H1 (cell line): ENCODE results near the gene SLC43A1. TPM values are rescaled to one million over a fixed set of nuclear protein-coding genes. Genes with fewer than 3 reads are reported as not detected.

Experiments
- CTCF ChIA-PET: fragments of 300-600 bp; sonication (Branson Sonifier 250); formaldehyde crosslinking; loops from one replicate; lab custom pipeline; 2021; ENCODE audit not compliant: partially characterized antibody; lab: Charles Lee
- POLR2A ChIA-PET: fragments of 300-600 bp; sonication (Branson Sonifier 250); formaldehyde crosslinking; loops from one replicate; lab custom pipeline; 2021; ENCODE audit warnings: inconsistent platforms; ENCODE audit not compliant: partially characterized antibody; lab: Charles Lee
- DNase-seq, 2 experiments: peaks; one replicate each; pipeline versions ENCODE4 v3.0.0 to v3.0.0-alpha.2; 2010 to 2022; ENCODE audit warnings: low spot score in 2 of 2, low read depth in 1 of 2, mixed read lengths in 1 of 2
- FAIRE-seq: peaks from 2 replicates; lab custom pipeline; 2011; peaks lifted over from hg19 to GRCh38; lab: Jason Lieb, UNC
- H2AFZ ChIP-seq: 2 replicates; pipeline ENCODE4 v1.8.1; 2012; ENCODE audit warnings: low read length, inconsistent platforms
- H2AK5ac ChIP-seq: 2 replicates; pipeline ENCODE4 v1.6.1; 2013; ENCODE audit warnings: low read depth, low read length
- H2BK120ac ChIP-seq: replicated peaks from 2 replicates; pipeline ENCODE3; 2013; ENCODE audit warnings: low read depth, low read length, inconsistent platforms
- H2BK12ac ChIP-seq: 2 replicates; pipeline ENCODE4 v1.6.1; 2013; ENCODE audit warnings: low read depth, low read length
- H2BK15ac ChIP-seq: 2 replicates; pipeline ENCODE4 v1.6.1; 2013; ENCODE audit warnings: low read length
- H2BK20ac ChIP-seq: 2 replicates; pipeline ENCODE4 v1.6.1; 2013; ENCODE audit warnings: low read length
- H2BK5ac ChIP-seq: 2 replicates; pipeline ENCODE4 v1.6.1; 2013; ENCODE audit warnings: low read depth, low read length
- H3K14ac ChIP-seq: 2 replicates; pipeline ENCODE4 v1.6.1; 2013; ENCODE audit warnings: inconsistent platforms; ENCODE audit not compliant: insufficient read length
- H3K18ac ChIP-seq: 2 replicates; pipeline ENCODE4 v1.6.1; 2013; ENCODE audit warnings: low read length; ENCODE audit errors: extremely low read depth
- H3K23ac ChIP-seq: 2 replicates; pipeline ENCODE4 v1.6.1; 2013; ENCODE audit warnings: inconsistent platforms; ENCODE audit not compliant: insufficient read length
- H3K23me2 ChIP-seq: 2 replicates; pipeline ENCODE4 v1.6.1; 2013; ENCODE audit warnings: low read depth, low read length
- H3K27ac ChIP-seq: 2 replicates; pipeline ENCODE4 v1.6.1; 2011; ENCODE audit warnings: low read depth, low read length, inconsistent platforms
- H3K27me3 ChIP-seq, 4 experiments: replicated peaks in 1 of 4; 1 replicate in 1 of 4; 2 replicates in 3 of 4; pipeline versions ENCODE4 v1.6.1 to v1.8.1; 2011 to 2013; ENCODE audit warnings: low read length in 3 of 4, mild to moderate bottlenecking in 3 of 4, inconsistent platforms in 2 of 4, mixed read lengths in 2 of 4, moderate library complexity in 1 of 4; ENCODE audit not compliant: control insufficient read depth in 3 of 4, insufficient read depth in 3 of 4; ENCODE audit errors: extremely low read depth in 1 of 4
- H3K36me3 ChIP-seq, 4 experiments: 2 replicates each; pipeline versions ENCODE4 v1.6.1 to v1.8.1; 2011 to 2013; ENCODE audit warnings: mild to moderate bottlenecking in 4 of 4, low read length in 3 of 4, moderate library complexity in 2 of 4, control low read depth in 1 of 4, inconsistent platforms in 1 of 4; ENCODE audit not compliant: insufficient read depth in 4 of 4, control insufficient read depth in 2 of 4
- H3K4ac ChIP-seq: replicated peaks from 2 replicates; pipeline ENCODE3; 2013; ENCODE audit warnings: low read length, low read depth, mixed read lengths, inconsistent platforms; ENCODE audit not compliant: insufficient read length
- H3K4me1 ChIP-seq, 4 experiments: replicated peaks in 1 of 4; 1 replicate in 1 of 4; 2 replicates in 3 of 4; pipeline versions ENCODE4 v1.6.1 to v1.8.1; 2011 to 2013; ENCODE audit warnings: low read length in 3 of 4, inconsistent platforms in 2 of 4, mixed read lengths in 1 of 4; ENCODE audit not compliant: insufficient read depth in 4 of 4, control insufficient read depth in 3 of 4
- H3K4me2 ChIP-seq, 2 experiments: 2 replicates each; pipeline versions ENCODE4 v1.6.1 to v1.8.1; 2011 to 2013; ENCODE audit warnings: low read depth in 2 of 2, low read length in 2 of 2, control low read depth in 1 of 2, inconsistent platforms in 1 of 2, mild to moderate bottlenecking in 1 of 2; ENCODE audit not compliant: insufficient read depth in 1 of 2
- H3K4me3 ChIP-seq, 4 experiments: fragments of 200-600, 300-600 bp in 1 of 4; sonication (generic), shearing (Covaris generic), sonication (Bioruptor Twin) in 1 of 4; 2 replicates each; pipeline versions ENCODE4 v1.5.1 to v1.8.1; 2011 to 2016; ENCODE audit warnings: low read length in 4 of 4, low read depth in 3 of 4, control low read depth in 2 of 4, inconsistent platforms in 2 of 4, mild to moderate bottlenecking in 2 of 4, mixed read lengths in 1 of 4, moderate library complexity in 1 of 4; ENCODE audit not compliant: insufficient read depth in 2 of 4; ENCODE audit errors: extremely low read depth in 1 of 4
- H3K56ac ChIP-seq: replicated peaks from 2 replicates; pipeline ENCODE3; 2013; ENCODE audit warnings: low read depth, mild to moderate bottlenecking, mixed read lengths, low read length, inconsistent platforms; ENCODE audit not compliant: insufficient read length
- H3K79me1 ChIP-seq: 2 replicates; pipeline ENCODE4 v1.6.1; 2013; ENCODE audit warnings: low read depth, low read length, control low read depth
- H3K79me2 ChIP-seq, 2 experiments: 2 replicates each; pipeline versions ENCODE4 v1.6.1 to v1.8.1; 2012 to 2013; ENCODE audit warnings: low read length in 2 of 2, mild to moderate bottlenecking in 2 of 2, inconsistent platforms in 1 of 2; ENCODE audit not compliant: insufficient read depth in 2 of 2, control insufficient read depth in 1 of 2
- H3K9ac ChIP-seq, 4 experiments: replicated peaks in 1 of 4; 1 replicate in 1 of 4; 2 replicates in 3 of 4; pipeline versions ENCODE4 v1.6.1 to v1.8.1; 2011 to 2013; ENCODE audit warnings: low read depth in 3 of 4, low read length in 3 of 4, control low read depth in 2 of 4, mild to moderate bottlenecking in 2 of 4, moderate library complexity in 2 of 4, inconsistent platforms in 1 of 4; ENCODE audit errors: extremely low read depth in 1 of 4
- H3K9me3 ChIP-seq, 2 experiments: 2 replicates each; pipeline versions ENCODE4 v1.6.1 to v1.8.1; 2012 to 2013; ENCODE audit warnings: mild to moderate bottlenecking in 2 of 2, moderate library complexity in 2 of 2, control low read depth in 1 of 2, inconsistent platforms in 1 of 2, low read depth in 1 of 2, low read length in 1 of 2, mixed read lengths in 1 of 2; ENCODE audit not compliant: insufficient read depth in 2 of 2
- H4K20me1 ChIP-seq, 2 experiments: replicated peaks in 1 of 2; 2 replicates each; pipeline versions ENCODE3 to v1.8.1; 2011 to 2013; ENCODE audit warnings: inconsistent platforms in 2 of 2, low read length in 2 of 2, mild to moderate bottlenecking in 1 of 2; ENCODE audit not compliant: insufficient read depth in 2 of 2, control insufficient read depth in 1 of 2
- H4K5ac ChIP-seq: 2 replicates; pipeline ENCODE4 v1.6.1; 2013; ENCODE audit warnings: low read length, low read depth, mixed read lengths, inconsistent platforms; ENCODE audit not compliant: insufficient read length
- H4K8ac ChIP-seq: 2 replicates; pipeline ENCODE4 v1.8.0; 2013; ENCODE audit warnings: mild to moderate bottlenecking, moderate library complexity, low read length, inconsistent platforms; ENCODE audit not compliant: insufficient read depth; ENCODE audit errors: extremely low read depth
- H4K91ac ChIP-seq: replicated peaks from 2 replicates; pipeline ENCODE3; 2013; ENCODE audit warnings: low read length, mixed read lengths, inconsistent platforms; ENCODE audit not compliant: insufficient read length
- CHD2 ChIP-seq: IDR thresholded peaks from 2 replicates; pipeline ENCODE4 v1.6.1; 2012; ENCODE audit warnings: low read length, improper control_type of control experiment
- CTCF ChIP-seq, 3 experiments: IDR thresholded peaks; 1 replicate in 2 of 3; 2 replicates in 1 of 3; pipeline versions ENCODE4 v1.5.1 to v1.6.1; 2011; ENCODE audit warnings: low read length in 3 of 3, mild to moderate bottlenecking in 3 of 3, inconsistent platforms in 2 of 3, low read depth in 1 of 3, moderate library complexity in 1 of 3; ENCODE audit not compliant: insufficient read depth in 1 of 3; ENCODE audit errors: control extremely low read depth in 1 of 3
- KDM5A ChIP-seq: fragments of 200-600 bp; IDR thresholded peaks from 2 replicates; pipeline ENCODE4 v1.7.1; 2012; ENCODE audit warnings: mild to moderate bottlenecking, low read length, inconsistent platforms, mixed read lengths
- MAFK ChIP-seq: IDR thresholded peaks from 2 replicates; pipeline ENCODE4 v1.6.1; 2012; ENCODE audit warnings: low read depth, mild to moderate bottlenecking, improper control_type of control experiment, low read length
- MAX ChIP-seq: IDR thresholded peaks from 2 replicates; pipeline ENCODE4 v1.6.1; 2012; ENCODE audit warnings: inconsistent platforms
- NRF1 ChIP-seq: IDR thresholded peaks from 2 replicates; pipeline ENCODE4 v1.6.1; 2011; ENCODE audit warnings: mild to moderate bottlenecking, low read depth, low read length, improper control_type of control experiment
- RFX5 ChIP-seq: IDR thresholded peaks from 2 replicates; pipeline ENCODE4 v1.6.1; 2011; ENCODE audit warnings: low read depth, low read length, improper control_type of control experiment, borderline replicate concordance
- SIRT6 ChIP-seq: IDR thresholded peaks from one replicate; pipeline ENCODE4 v1.7.1; 2012; ENCODE audit warnings: low read length, inconsistent platforms
- TAF1 ChIP-seq: IDR thresholded peaks from 2 replicates; pipeline ENCODE4 v1.6.1; 2011; ENCODE audit warnings: mild to moderate bottlenecking, low read depth, low read length
- WGBS, 2 experiments: shearing (Covaris generic) in 1 of 2; methylation state at CpG; one replicate each; pipeline versions ENCODE4 v1.1.6 to v1.1.7; 2013 to 2015; ENCODE audit warnings: low lambda C conversion rate in 2 of 2, mixed read lengths in 2 of 2, inconsistent platforms in 1 of 2, low coverage in 1 of 2, missing lambda C conversion rate in 1 of 2; ENCODE audit not compliant: insufficient replicate concordance in 2 of 2, insufficient coverage in 1 of 2, insufficient read length in 1 of 2; ENCODE audit errors: extremely low coverage in 1 of 2, missing lambda C conversion rate in 1 of 2; 5-methylcytosine and 5-hydroxymethylcytosine counted together
- polyA plus RNA-seq, 7 experiments: library from polyadenylated mRNA; depleted of rRNA in 3 of 7; stranded (reverse) in 5 of 7; unstranded in 2 of 7; fragments of >200 nt in 5 of 7; fragments of 200-250 nt in 2 of 7; gene quantifications; 1 replicate in 5 of 7; 2 replicates in 1 of 7; 4 replicates in 1 of 7; pipeline versions ENCODE4 v1.2.1 to v1.2.3, GENCODE V29; 2011 to 2013; ENCODE audit warnings: missing spikeins in 2 of 7, mixed read lengths in 2 of 7
- total RNA-seq: library from RNA; stranded (reverse); fragmentation: NEBNext Ultra II Directional; extraction: Animal tissue kit (Norgen Biotek cat#: 25700); gene quantifications from 2 replicates; pipeline ENCODE4 v1.2.1, GENCODE V29; 2021
- TF ChIP-seq, protein P1 (sequence below): IDR thresholded peaks from 2 replicates; pipeline ENCODE4 v1.6.1; 2011; ENCODE audit warnings: low read length, improper control_type of control experiment

Gene SLC43A1
- total and polyA plus RNA-seq, 2 of the 8 experiments (the other 6 are each of a cell fraction or from before 2014, with no cell fraction given): 34.5 to 58.0 TPM

DNA sequence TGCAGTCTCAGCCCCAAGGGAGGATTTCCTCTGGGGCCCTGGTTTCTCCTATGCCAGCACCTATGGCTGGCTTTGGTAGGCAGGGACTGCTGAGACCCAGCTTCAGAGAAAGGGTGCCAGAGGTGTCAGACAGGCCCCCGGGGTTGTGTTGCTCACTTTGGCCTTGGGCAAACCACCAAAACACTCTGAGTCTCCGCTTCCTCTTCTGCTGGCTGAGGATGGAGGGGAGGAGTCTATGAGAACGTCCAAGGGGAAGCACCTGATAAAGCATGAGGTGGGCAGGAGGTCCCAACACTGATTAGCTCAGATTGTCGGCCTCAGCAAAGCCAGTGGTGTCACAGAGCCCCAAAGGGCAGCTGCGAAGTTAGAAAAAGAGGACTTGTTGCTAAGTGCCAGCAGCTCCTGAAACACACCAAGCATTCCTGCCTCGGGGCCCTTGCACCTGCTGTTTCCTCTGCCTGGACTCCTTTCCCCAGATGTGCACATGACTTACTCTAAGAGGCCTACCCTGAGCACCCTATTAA lies 32.4 kb upstream of the SLC43A1 start:
- H2BK12ac ChIP-seq: no peak overlapping the region
- no peak overlapping the region for H2BK20ac ChIP-seq
- no peak overlapping the region for H3K18ac ChIP-seq
- H3K9me3 ChIP-seq: no peaks in the 10 kb centered on the region
- H2BK120ac ChIP-seq: no peak overlapping the region
- 90% methylated on average over 6 of the region's 6 CpGs; no CpG with 5 or more reads in 1 of the 2 experiments for WGBS, 2 experiments
- no peak overlapping the region for H3K4me2 ChIP-seq
- ChIA-PET POLR2A (interaction anchor here (0.8 to 7.2 kb wide), 9 partner anchors 9 to 100 kb away, joined by 3 to 47 read pairs (median 5); no protein-coding TSS in a partner anchor), CTCF (interaction anchor here (0.7 to 5.5 kb wide), 16 partner anchors 10 to 208 kb away, joined by 3 to 34 read pairs (median 5); partner anchors contain the start of gene UBE2L6)
- no peaks in the 10 kb centered on the region; a peak in 2 of 7 replicates for H3K27me3 ChIP-seq
- H3K14ac ChIP-seq: no peak overlapping the region
- peaks cover 0 to 10% (median 8%) of the 10 kb centered on the region in 4 experiments; a peak in 6 of 7 replicates for H3K4me1 ChIP-seq
- H3K79me2 ChIP-seq: no peaks in the 10 kb centered on the region
- H3K56ac ChIP-seq: no peak overlapping the region
- H3K4ac ChIP-seq: no peak overlapping the region
- H2BK5ac ChIP-seq: no peak overlapping the region
- no peak overlapping the region for H3K9ac ChIP-seq
- H4K91ac ChIP-seq: no peak overlapping the region
- no peak for FAIRE-seq
- H2AK5ac ChIP-seq: no peak overlapping the region
- peaks cover 2 to 33% (median 14%) of the 10 kb centered on the region in 4 experiments; a peak in 6 of 8 replicates for H3K36me3 ChIP-seq
- no peak overlapping the region for H4K5ac ChIP-seq
- no peaks in the 10 kb centered on the region; the same call in 1 of the 2 replicates for H3K23me2 ChIP-seq
- H3K79me1 ChIP-seq: no peaks in the 10 kb centered on the region
- H3K27ac ChIP-seq: no peak overlapping the region
- H4K8ac ChIP-seq: no peak overlapping the region; the same call in 1 of the 2 replicates
- H4K20me1 ChIP-seq: peaks cover 0 to 1% of the 10 kb centered on the region in 2 experiments
- no peak for DNase-seq
- no peak overlapping the region for H2BK15ac ChIP-seq
- H3K4me3 ChIP-seq: no peak overlapping the region
- no peak overlapping the region for H3K23ac ChIP-seq
- H2AFZ ChIP-seq: no peak overlapping the region
- no peak for TF ChIP-seq NRF1
- TF ChIP-seq RFX5: no peak
- TF ChIP-seq CHD2: no peak
- no peak for TF ChIP-seq MAFK
- TF ChIP-seq, protein P1, sequence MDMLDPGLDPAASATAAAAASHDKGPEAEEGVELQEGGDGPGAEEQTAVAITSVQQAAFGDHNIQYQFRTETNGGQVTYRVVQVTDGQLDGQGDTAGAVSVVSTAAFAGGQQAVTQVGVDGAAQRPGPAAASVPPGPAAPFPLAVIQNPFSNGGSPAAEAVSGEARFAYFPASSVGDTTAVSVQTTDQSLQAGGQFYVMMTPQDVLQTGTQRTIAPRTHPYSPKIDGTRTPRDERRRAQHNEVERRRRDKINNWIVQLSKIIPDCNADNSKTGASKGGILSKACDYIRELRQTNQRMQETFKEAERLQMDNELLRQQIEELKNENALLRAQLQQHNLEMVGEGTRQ: no peak
- TF ChIP-seq SIRT6: no peak
- TF ChIP-seq MAX: no peak
- no peak for TF ChIP-seq KDM5A
- no peak for TF ChIP-seq CTCF (IDR thresholded peaks at IDR 0.05; ENCODE audit: control extremely low read depth in 1 of 3, insufficient read depth in 1 of 3, low read depth in 1 of 3, low read length in 3 of 3)
- no peak for TF ChIP-seq TAF1
